ENCODE results near the gene TEX14. TPM values are rescaled to one million over a fixed set of nuclear protein-coding genes. Genes with fewer than 3 reads are reported as not detected.

TEX14 gene
- polyA plus RNA-seq, 3 donors: 0.25 TPM; not detected in 2

- H3K27ac ChIP-seq (ENCODE audit: low read depth in 1 of 2, low read length in 2 of 2): no peak overlapping the region
- H3K36me3 ChIP-seq (replicated peaks in 1 of 2; ENCODE audit: control insufficient read depth in 1 of 2, insufficient read depth in 2 of 2, low read length in 2 of 2): peaks cover 2 to 10% of the 10 kb centered on the region in 2 donors
- TF ChIP-seq CTCF (IDR thresholded peaks at IDR 0.05): no peak
- WGBS (ENCODE audit: insufficient coverage): 100% methylated on average over 2 of the region's 5 CpGs
- no peaks in the 10 kb centered on the region for H3K27me3 ChIP-seq (ENCODE audit: control insufficient read depth in 2 of 2, insufficient read depth in 2 of 2, low read length in 2 of 2)
- H2AFZ ChIP-seq (ENCODE audit: insufficient read depth, low read depth, low read length, poor library complexity, severe bottlenecking): no peak overlapping the region
- Mint-ChIP-seq H3K36me3 (peaks cover 21 to 42% of the 10 kb centered on the region in 2 donors), H3K4me3 (no peak overlapping the region), H3K4me1 (peaks cover 2% of the 10 kb centered on the region), H3K27me3 (ENCODE audit: low read depth in 3 of 3) (no peaks in the 10 kb centered on the region), H3K9me3 (no peaks in the 10 kb centered on the region), H3K27ac (no peak overlapping the region)
- intact Hi-C loops (cut with micrococcal nuclease): no loop called here
- no peaks in the 10 kb centered on the region for H3K79me2 ChIP-seq (ENCODE audit: insufficient read depth, low read length)
- no peaks in the 10 kb centered on the region for H3K4me1 ChIP-seq (ENCODE audit: control insufficient read depth in 1 of 2, insufficient read depth in 2 of 2, low read length in 2 of 2)
- no peaks in the 10 kb centered on the region for H3K9me3 ChIP-seq (replicated peaks in 1 of 2; ENCODE audit: control insufficient read depth in 1 of 2, insufficient read depth in 1 of 2, low read length in 2 of 2)
- DNase-seq: no peak
- H3K9ac ChIP-seq (ENCODE audit: insufficient read depth, low read length, poor library complexity, severe bottlenecking): no peak overlapping the region
- H3K4me3 ChIP-seq (replicated peaks in 1 of 3; ENCODE audit: low read depth in 2 of 3, low read length in 3 of 3): no peak overlapping the region
- no peak overlapping the region for H3K4me2 ChIP-seq (replicated peaks; ENCODE audit: extremely low read depth, low read length, poor library complexity, severe bottlenecking)
- no peaks in the 10 kb centered on the region for H4K20me1 ChIP-seq (ENCODE audit: insufficient read depth, low read length)
These were observed 10.2 kb upstream of the TEX14 start for GRCh38 chr17:58702045-58702476.

GRCh38 chr17:58699771-58700170 lies 7.9 kb upstream of the TEX14 start:
- Histone ChIP-seq H3K9me3 (replicated peaks in 1 of 2; ENCODE audit: control insufficient read depth in 1 of 2, insufficient read depth in 1 of 2, low read length in 2 of 2) (no peaks in the 10 kb centered on the region), H3K36me3 (replicated peaks in 1 of 2; ENCODE audit: control insufficient read depth in 1 of 2, insufficient read depth in 2 of 2, low read length in 2 of 2) (peaks cover 4 to 10% of the 10 kb centered on the region in 2 donors), H3K27me3 (ENCODE audit: control insufficient read depth in 2 of 2, insufficient read depth in 2 of 2, low read length in 2 of 2) (no peaks in the 10 kb centered on the region), H3K4me3 (replicated peaks in 1 of 3; ENCODE audit: low read depth in 2 of 3, low read length in 3 of 3) (no peak overlapping the region), H3K9ac (ENCODE audit: insufficient read depth, low read length, poor library complexity, severe bottlenecking) (no peak overlapping the region), H3K79me2 (ENCODE audit: insufficient read depth, low read length) (peaks cover 4% of the 10 kb centered on the region), H3K4me1 (ENCODE audit: control insufficient read depth in 1 of 2, insufficient read depth in 2 of 2, low read length in 2 of 2) (no peaks in the 10 kb centered on the region), H3K27ac (ENCODE audit: low read depth in 1 of 2, low read length in 2 of 2) (no peak overlapping the region), H2AFZ (ENCODE audit: insufficient read depth, low read depth, low read length, poor library complexity, severe bottlenecking) (no peak overlapping the region), H4K20me1 (ENCODE audit: insufficient read depth, low read length) (no peaks in the 10 kb centered on the region), H3K4me2 (replicated peaks; ENCODE audit: extremely low read depth, low read length, poor library complexity, severe bottlenecking) (no peak overlapping the region)
- H3K4me1 Mint-ChIP-seq: no peaks in the 10 kb centered on the region
- intact Hi-C loops (cut with micrococcal nuclease): loop anchor here in 1 of 2 donors (10.0 kb wide), 1 partner anchor 55 kb away; no protein-coding TSS in a partner anchor
- H3K27ac Mint-ChIP-seq: no peak overlapping the region
- H3K9me3 Mint-ChIP-seq: no peaks in the 10 kb centered on the region
- H3K36me3 Mint-ChIP-seq: peaks cover 16 to 27% of the 10 kb centered on the region in 2 donors
- TF ChIP-seq CTCF (IDR thresholded peaks at IDR 0.05): no peak
- H3K27me3 Mint-ChIP-seq (ENCODE audit: low read depth in 3 of 3): no peaks in the 10 kb centered on the region
- H3K4me3 Mint-ChIP-seq: no peak overlapping the region
- DNase-seq: no peak
- 94% methylated on average over 9 of the region's 11 CpGs for WGBS (ENCODE audit: insufficient coverage)
